ENCODE data around the gene PTGER2.

Gene PTGER2

GRCh38 chr14:52279408-52279807 is 34.7 kb upstream of the PTGER2 start:
- no peak overlapping the region for H3K9ac ChIP-seq (ENCODE audit: low read depth, low read length, poor library complexity)

DNA sequence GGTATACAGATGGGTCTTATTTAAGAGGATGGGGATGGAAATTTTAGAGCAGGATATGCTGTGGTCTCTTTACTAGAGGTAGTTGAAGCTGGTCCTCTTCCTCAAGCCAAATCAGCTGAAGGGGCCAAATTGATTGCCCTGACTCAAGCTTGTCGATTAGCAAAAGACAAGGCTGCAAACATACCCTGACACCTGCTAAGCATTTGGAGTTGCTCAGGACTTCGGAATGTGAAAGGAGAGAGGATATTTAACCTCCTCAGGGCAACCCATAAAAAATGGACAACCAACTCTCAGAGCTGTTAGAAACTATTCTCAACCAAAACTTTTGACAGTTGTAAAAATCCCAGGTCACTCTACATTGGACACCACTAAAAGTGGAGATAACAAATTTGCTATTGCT is 31.0 kb upstream of the PTGER2 start:
- H3K27ac ChIP-seq (replicated peaks; ENCODE audit: low read length) = no peak overlapping the region
- H2BK15ac ChIP-seq (ENCODE audit: low read length) = no peak overlapping the region
- H2BK120ac ChIP-seq (ENCODE audit: low read depth, low read length) = no peak overlapping the region
- no peak overlapping the region for H4K91ac ChIP-seq (ENCODE audit: low read depth, low read length, poor library complexity)
- H2BK5ac ChIP-seq (ENCODE audit: low read length) = no peak overlapping the region
- no peak overlapping the region for H3K4me3 ChIP-seq (ENCODE audit: low read length in 2 of 2)
- H2BK12ac ChIP-seq (ENCODE audit: low read length) = no peak overlapping the region
- H3K23ac ChIP-seq (ENCODE audit: low read depth, low read length, poor library complexity) = no peak overlapping the region
- H3K4me2 ChIP-seq (ENCODE audit: insufficient read depth, low read length, poor library complexity, severe bottlenecking) = no peak overlapping the region
- no peak overlapping the region for H4K8ac ChIP-seq (ENCODE audit: low read depth, low read length)
- no peaks in the 10 kb centered on the region for H3K4me1 ChIP-seq (ENCODE audit: control insufficient read depth in 2 of 2, insufficient read depth in 1 of 2, low read depth in 1 of 2, low read length in 2 of 2)
- H3K18ac ChIP-seq (ENCODE audit: low read length) = no peak overlapping the region
- H3K36me3 ChIP-seq (replicated peaks in 1 of 2; ENCODE audit: control insufficient read depth in 2 of 2, insufficient read depth in 2 of 2, low read length in 2 of 2) = no peaks in the 10 kb centered on the region
- no peak overlapping the region for H2AK5ac ChIP-seq (ENCODE audit: low read depth, low read length)
- H3K9me3 ChIP-seq (replicated peaks in 1 of 2; ENCODE audit: control insufficient read depth in 2 of 2, insufficient read depth in 1 of 2, low read depth in 1 of 2, low read length in 2 of 2) = no peaks in the 10 kb centered on the region
- no peak overlapping the region for H3K14ac ChIP-seq (ENCODE audit: low read length)
- no CpG with 5 or more reads among the region's 2 CpGs for WGBS, 2 donors (ENCODE audit: extremely low coverage in 2 of 2, insufficient read length in 2 of 2, insufficient replicate concordance in 1 of 2)
- H3K4ac ChIP-seq (ENCODE audit: low read length) = no peak overlapping the region
- H2AFZ ChIP-seq (ENCODE audit: low read length) = no peak overlapping the region
- no peak overlapping the region for H3K9ac ChIP-seq (ENCODE audit: low read depth, low read length, poor library complexity)
- H3K27me3 ChIP-seq (ENCODE audit: control insufficient read depth in 3 of 3, insufficient read depth in 3 of 3, low read depth in 1 of 3, low read length in 3 of 3) = no peaks in the 10 kb centered on the region
- no peak for DNase-seq (ENCODE audit: low spot score)
- no peaks in the 10 kb centered on the region for H3K79me1 ChIP-seq (ENCODE audit: low read depth, low read length)

More at GRCh38 chr14:52279408-52279807, 34.7 kb upstream of the PTGER2 start:
- Histone ChIP-seq H2BK15ac (ENCODE audit: low read length) (no peak overlapping the region), H2BK12ac (ENCODE audit: low read length) (no peak overlapping the region), H3K79me1 (ENCODE audit: low read depth, low read length) (no peaks in the 10 kb centered on the region), H3K23ac (ENCODE audit: low read depth, low read length, poor library complexity) (no peak overlapping the region), H3K4me1 (ENCODE audit: control insufficient read depth in 2 of 2, insufficient read depth in 1 of 2, low read depth in 1 of 2, low read length in 2 of 2) (no peaks in the 10 kb centered on the region), H3K4me3 (ENCODE audit: low read length in 2 of 2) (no peak overlapping the region), H3K9me3 (replicated peaks in 1 of 2; ENCODE audit: control insufficient read depth in 2 of 2, insufficient read depth in 1 of 2, low read depth in 1 of 2, low read length in 2 of 2) (no peaks in the 10 kb centered on the region), H4K91ac (ENCODE audit: low read depth, low read length, poor library complexity) (no peak overlapping the region), H3K36me3 (replicated peaks in 1 of 2; ENCODE audit: control insufficient read depth in 2 of 2, insufficient read depth in 2 of 2, low read length in 2 of 2) (no peaks in the 10 kb centered on the region), H3K14ac (ENCODE audit: low read length) (no peak overlapping the region), H3K4me2 (ENCODE audit: insufficient read depth, low read length, poor library complexity, severe bottlenecking) (no peak overlapping the region), H2AFZ (ENCODE audit: low read length) (no peak overlapping the region), H3K27ac (replicated peaks; ENCODE audit: low read length) (no peak overlapping the region), H3K27me3 (ENCODE audit: control insufficient read depth in 3 of 3, insufficient read depth in 3 of 3, low read depth in 1 of 3, low read length in 3 of 3) (peaks cover 0 to 10% (median under 1%) of the 10 kb centered on the region in 3 experiments), H2AK5ac (ENCODE audit: low read depth, low read length) (no peak overlapping the region), H4K8ac (ENCODE audit: low read depth, low read length) (no peak overlapping the region), H3K4ac (ENCODE audit: low read length) (no peak overlapping the region), H2BK5ac (ENCODE audit: low read length) (no peak overlapping the region), H3K18ac (ENCODE audit: low read length) (no peak overlapping the region), H2BK120ac (ENCODE audit: low read depth, low read length) (no peak overlapping the region)
- no peak for DNase-seq (ENCODE audit: low spot score)
- WGBS, 2 donors (ENCODE audit: extremely low coverage in 2 of 2, insufficient read length in 2 of 2, insufficient replicate concordance in 1 of 2) = no CpG with 5 or more reads among the region's 3 CpGs

DNA sequence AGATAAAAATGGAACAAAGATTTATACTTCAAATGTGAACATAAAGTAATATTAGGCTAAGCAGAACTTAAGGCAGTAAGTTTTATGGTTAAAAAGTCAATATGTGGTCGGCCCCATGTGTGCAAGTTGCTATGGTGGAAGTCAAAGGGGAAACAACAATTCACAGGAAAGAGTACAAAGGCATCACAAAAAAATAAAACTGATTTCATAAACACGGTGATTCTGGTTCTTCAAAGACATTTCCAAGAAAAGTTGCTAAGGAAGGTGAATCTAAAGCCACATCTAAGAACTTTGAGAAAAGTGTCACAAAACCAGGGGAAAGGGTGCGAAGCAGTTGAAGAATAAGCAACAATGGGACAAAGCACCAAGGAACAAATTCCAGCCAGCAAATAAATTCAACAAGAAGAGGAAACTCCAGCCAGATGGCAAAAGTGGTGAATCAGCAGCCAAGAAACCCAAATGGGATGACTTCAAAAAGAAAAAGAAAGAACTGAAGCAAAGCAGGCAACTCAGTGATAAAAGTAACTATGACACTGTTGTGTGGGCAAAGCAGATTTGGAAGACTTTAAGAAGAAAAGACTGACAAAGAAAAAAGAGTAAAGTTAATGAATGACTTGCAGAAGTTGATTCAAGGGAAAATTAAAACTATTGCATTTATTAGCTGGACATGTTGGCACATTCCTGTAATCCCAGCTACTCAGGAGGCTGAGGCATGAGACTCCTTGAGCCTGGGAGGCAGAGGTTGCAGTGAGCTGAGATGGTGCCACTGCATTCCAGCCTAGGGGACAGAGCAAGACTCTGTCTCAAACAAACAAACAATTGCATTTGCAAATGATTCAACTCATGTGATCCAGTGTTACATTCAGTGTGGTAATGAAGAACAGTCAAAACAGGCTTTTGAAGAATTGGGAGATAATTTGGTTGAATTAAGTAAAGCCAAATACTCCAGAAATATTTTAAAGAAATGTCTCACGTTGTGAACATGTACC is 27.2 kb upstream of the PTGER2 start:
- Histone ChIP-seq H2BK15ac (ENCODE audit: low read length) (no peak overlapping the region), H3K9ac (ENCODE audit: low read depth, low read length, poor library complexity) (no peak overlapping the region), H2AFZ (ENCODE audit: low read length) (no peak overlapping the region), H3K4me2 (ENCODE audit: insufficient read depth, low read length, poor library complexity, severe bottlenecking) (no peak overlapping the region), H3K4me1 (ENCODE audit: control insufficient read depth in 2 of 2, insufficient read depth in 1 of 2, low read depth in 1 of 2, low read length in 2 of 2) (no peaks in the 10 kb centered on the region), H3K14ac (ENCODE audit: low read length) (no peak overlapping the region), H2BK120ac (ENCODE audit: low read depth, low read length) (no peak overlapping the region), H3K27me3 (ENCODE audit: control insufficient read depth in 3 of 3, insufficient read depth in 3 of 3, low read depth in 1 of 3, low read length in 3 of 3) (no peaks in the 10 kb centered on the region), H3K18ac (ENCODE audit: low read length) (no peak overlapping the region), H2BK12ac (ENCODE audit: low read length) (no peak overlapping the region), H4K91ac (ENCODE audit: low read depth, low read length, poor library complexity) (no peak overlapping the region), H4K8ac (ENCODE audit: low read depth, low read length) (no peak overlapping the region), H3K79me1 (ENCODE audit: low read depth, low read length) (no peaks in the 10 kb centered on the region), H3K36me3 (replicated peaks in 1 of 2; ENCODE audit: control insufficient read depth in 2 of 2, insufficient read depth in 2 of 2, low read length in 2 of 2) (no peaks in the 10 kb centered on the region), H3K4ac (ENCODE audit: low read length) (no peak overlapping the region), H2BK5ac (ENCODE audit: low read length) (no peak overlapping the region), H2AK5ac (ENCODE audit: low read depth, low read length) (no peak overlapping the region), H3K27ac (replicated peaks; ENCODE audit: low read length) (no peak overlapping the region), H3K23ac (ENCODE audit: low read depth, low read length, poor library complexity) (no peak overlapping the region), H3K4me3 (ENCODE audit: low read length in 2 of 2) (no peak overlapping the region), H3K9me3 (replicated peaks in 1 of 2; ENCODE audit: control insufficient read depth in 2 of 2, insufficient read depth in 1 of 2, low read depth in 1 of 2, low read length in 2 of 2) (no peaks in the 10 kb centered on the region)
- DNase-seq (ENCODE audit: low spot score) = no peak
- WGBS, 2 donors (ENCODE audit: extremely low coverage in 2 of 2, insufficient read length in 2 of 2, insufficient replicate concordance in 1 of 2) = no CpG with 5 or more reads among the region's 4 CpGs

- DNase-seq (ENCODE audit: low spot score) = no peak
- H3K9me3 ChIP-seq (replicated peaks in 1 of 2; ENCODE audit: control insufficient read depth in 2 of 2, insufficient read depth in 1 of 2, low read depth in 1 of 2, low read length in 2 of 2) = no peaks in the 10 kb centered on the region
- no peak overlapping the region for H2BK15ac ChIP-seq (ENCODE audit: low read length)
- no CpG with 5 or more reads among the region's 2 CpGs for WGBS, 2 donors (ENCODE audit: extremely low coverage in 2 of 2, insufficient read length in 2 of 2, insufficient replicate concordance in 1 of 2)
- H3K4me3 ChIP-seq (ENCODE audit: low read length in 2 of 2) = no peak overlapping the region
- H3K4me2 ChIP-seq (ENCODE audit: insufficient read depth, low read length, poor library complexity, severe bottlenecking) = no peak overlapping the region
- no peaks in the 10 kb centered on the region for H3K36me3 ChIP-seq (replicated peaks in 1 of 2; ENCODE audit: control insufficient read depth in 2 of 2, insufficient read depth in 2 of 2, low read length in 2 of 2)
- peaks cover 0 to 12% (median 0%) of the 10 kb centered on the region in 3 experiments for H3K27me3 ChIP-seq (ENCODE audit: control insufficient read depth in 3 of 3, insufficient read depth in 3 of 3, low read depth in 1 of 3, low read length in 3 of 3)
- H3K18ac ChIP-seq (ENCODE audit: low read length) = no peak overlapping the region
- no peak overlapping the region for H4K8ac ChIP-seq (ENCODE audit: low read depth, low read length)
- H3K23ac ChIP-seq (ENCODE audit: low read depth, low read length, poor library complexity) = no peak overlapping the region
- no peak overlapping the region for H4K91ac ChIP-seq (ENCODE audit: low read depth, low read length, poor library complexity)
- no peak overlapping the region for H3K4ac ChIP-seq (ENCODE audit: low read length)
- H3K9ac ChIP-seq (ENCODE audit: low read depth, low read length, poor library complexity) = no peak overlapping the region
- no peak overlapping the region for H2AFZ ChIP-seq (ENCODE audit: low read length)
- H2AK5ac ChIP-seq (ENCODE audit: low read depth, low read length) = no peak overlapping the region
- H3K79me1 ChIP-seq (ENCODE audit: low read depth, low read length) = no peaks in the 10 kb centered on the region
- no peak overlapping the region for H2BK120ac ChIP-seq (ENCODE audit: low read depth, low read length)
- no peaks in the 10 kb centered on the region for H3K4me1 ChIP-seq (ENCODE audit: control insufficient read depth in 2 of 2, insufficient read depth in 1 of 2, low read depth in 1 of 2, low read length in 2 of 2)
- H3K27ac ChIP-seq (replicated peaks; ENCODE audit: low read length) = no peak overlapping the region
- no peak overlapping the region for H2BK5ac ChIP-seq (ENCODE audit: low read length)
- no peak overlapping the region for H3K14ac ChIP-seq (ENCODE audit: low read length)
- H2BK12ac ChIP-seq (ENCODE audit: low read length) = no peak overlapping the region
These were observed 17.7 kb upstream of the PTGER2 start for GRCh38 chr14:52296378-52296777.
